ENCODE results near the gene ADCY1. TPM values are rescaled to one million over a fixed set of nuclear protein-coding genes. Genes with fewer than 3 reads are reported as not detected.

Gene ADCY1
- polyA plus RNA-seq, 1 experiment, result 0.15 TPM

- no peak for DNase-seq (ENCODE audit: low read depth, low spot score)
- Histone ChIP-seq H3K4me3 (ENCODE audit: low read depth, low read length) (no peak overlapping the region), H3K9me3 (ENCODE audit: control insufficient read depth, insufficient read depth, low read length) (no peaks in the 10 kb centered on the region; the same call in 1 of the 2 replicates), H3K27ac (ENCODE audit: low read depth, low read length) (no peak overlapping the region), H3K27me3 (ENCODE audit: control insufficient read depth, insufficient read depth, low read length) (peaks cover 65% of the 10 kb centered on the region)
- ChIA-PET CTCF (no interaction called here), POLR2A (no interaction called here)
- TF ChIP-seq, protein P1, sequence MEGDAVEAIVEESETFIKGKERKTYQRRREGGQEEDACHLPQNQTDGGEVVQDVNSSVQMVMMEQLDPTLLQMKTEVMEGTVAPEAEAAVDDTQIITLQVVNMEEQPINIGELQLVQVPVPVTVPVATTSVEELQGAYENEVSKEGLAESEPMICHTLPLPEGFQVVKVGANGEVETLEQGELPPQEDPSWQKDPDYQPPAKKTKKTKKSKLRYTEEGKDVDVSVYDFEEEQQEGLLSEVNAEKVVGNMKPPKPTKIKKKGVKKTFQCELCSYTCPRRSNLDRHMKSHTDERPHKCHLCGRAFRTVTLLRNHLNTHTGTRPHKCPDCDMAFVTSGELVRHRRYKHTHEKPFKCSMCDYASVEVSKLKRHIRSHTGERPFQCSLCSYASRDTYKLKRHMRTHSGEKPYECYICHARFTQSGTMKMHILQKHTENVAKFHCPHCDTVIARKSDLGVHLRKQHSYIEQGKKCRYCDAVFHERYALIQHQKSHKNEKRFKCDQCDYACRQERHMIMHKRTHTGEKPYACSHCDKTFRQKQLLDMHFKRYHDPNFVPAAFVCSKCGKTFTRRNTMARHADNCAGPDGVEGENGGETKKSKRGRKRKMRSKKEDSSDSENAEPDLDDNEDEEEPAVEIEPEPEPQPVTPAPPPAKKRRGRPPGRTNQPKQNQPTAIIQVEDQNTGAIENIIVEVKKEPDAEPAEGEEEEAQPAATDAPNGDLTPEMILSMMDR (IDR thresholded peaks at IDR 0.05; ENCODE audit: low read depth, low read length), result no peak
Measured at GRCh38 chr7:45573204-45573603, 964 bp upstream of the ADCY1 start.

DNA sequence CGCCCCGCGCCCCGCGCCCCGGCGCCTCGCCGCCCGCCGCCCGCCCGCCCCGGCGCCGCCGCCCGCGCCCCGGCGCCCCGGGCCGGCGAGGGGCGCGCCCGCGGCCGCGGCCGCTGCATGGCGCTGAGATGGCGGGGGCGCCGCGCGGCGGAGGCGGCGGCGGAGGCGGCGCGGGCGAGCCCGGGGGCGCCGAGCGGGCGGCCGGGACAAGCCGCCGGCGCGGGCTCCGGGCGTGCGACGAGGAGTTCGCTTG is 174 bp downstream of the ADCY1 start:
- TF ChIP-seq, protein P1 (IDR thresholded peaks at IDR 0.05; ENCODE audit: low read depth, low read length), result no peak
- Histone ChIP-seq H3K27ac (ENCODE audit: low read depth, low read length) (no peak overlapping the region), H3K9me3 (ENCODE audit: control insufficient read depth, insufficient read depth, low read length) (no peaks in the 10 kb centered on the region; the same call in 1 of the 2 replicates), H3K4me3 (ENCODE audit: low read depth, low read length) (peak overlapping the region; percentile 51; the same call in 1 of the 2 replicates), H3K27me3 (ENCODE audit: control insufficient read depth, insufficient read depth, low read length) (peaks cover 67% of the 10 kb centered on the region)
- POLR2A ChIA-PET, result no interaction called here
- CTCF ChIA-PET, result no interaction called here
- no peak for DNase-seq (ENCODE audit: low read depth, low spot score)

- ChIA-PET POLR2A (no interaction called here), CTCF (no interaction called here)
- Histone ChIP-seq H3K27ac (ENCODE audit: low read depth, low read length) (no peak overlapping the region), H3K9me3 (ENCODE audit: control insufficient read depth, insufficient read depth, low read length) (no peaks in the 10 kb centered on the region; the same call in 1 of the 2 replicates), H3K27me3 (ENCODE audit: control insufficient read depth, insufficient read depth, low read length) (peaks cover 68% of the 10 kb centered on the region), H3K4me3 (ENCODE audit: low read depth, low read length) (peak overlapping the region; percentile 51)
- DNase-seq (ENCODE audit: low read depth, low spot score), result no peak
- TF ChIP-seq, protein P1 (IDR thresholded peaks at IDR 0.05; ENCODE audit: low read depth, low read length), result no peak; the same call in 1 of the 2 replicates
Measured at GRCh38 chr7:45574669-45575500, 717 bp downstream of the ADCY1 start.

DNA sequence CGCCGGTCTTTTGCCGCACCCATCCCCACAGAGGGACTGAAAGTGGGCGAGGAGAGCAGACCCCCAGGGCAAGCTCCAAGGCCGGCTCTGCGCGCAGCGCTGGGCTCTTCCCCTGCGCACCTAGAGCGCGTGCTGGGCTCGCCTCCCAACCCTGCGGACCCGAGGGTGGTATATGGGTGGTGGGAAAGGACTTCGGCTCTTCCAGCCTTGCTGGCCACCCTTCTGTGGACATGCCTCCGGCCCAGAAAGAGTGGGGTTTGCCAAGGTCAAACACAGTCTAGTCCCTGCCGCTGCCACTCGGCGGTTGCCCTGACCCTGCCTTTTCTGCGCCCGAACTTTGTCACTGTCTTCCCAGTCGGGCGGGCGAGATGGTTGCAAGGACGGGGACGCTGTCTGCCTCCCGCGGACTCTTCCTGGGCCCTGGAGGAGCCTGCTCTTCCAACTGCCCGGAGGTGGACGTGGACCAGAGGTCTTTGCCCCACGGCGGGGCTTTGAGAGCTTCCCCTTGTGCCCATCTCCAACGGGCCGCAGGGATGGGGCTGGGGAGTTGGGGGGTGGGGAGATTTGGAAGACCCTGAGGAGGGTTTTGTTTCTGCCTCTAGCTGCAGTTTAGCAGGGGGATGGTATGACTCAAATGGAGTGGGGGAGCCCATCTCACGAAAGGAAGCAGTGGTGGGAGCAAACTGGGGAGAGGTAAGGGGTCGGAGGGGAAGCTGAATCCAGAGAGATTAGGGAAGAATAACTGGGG is 1.5 kb downstream of the ADCY1 start:
- no peaks in the 10 kb centered on the region; the same call in 1 of the 2 replicates for H3K9me3 ChIP-seq (ENCODE audit: control insufficient read depth, insufficient read depth, low read length)
- DNase-seq (ENCODE audit: low read depth, low spot score), result no peak
- H3K4me3 ChIP-seq (ENCODE audit: low read depth, low read length), result no peak overlapping the region
- ChIA-PET POLR2A (no interaction called here), CTCF (no interaction called here)
- no peak overlapping the region for H3K27ac ChIP-seq (ENCODE audit: low read depth, low read length)
- H3K27me3 ChIP-seq (ENCODE audit: control insufficient read depth, insufficient read depth, low read length), result peaks cover 62% of the 10 kb centered on the region
- TF ChIP-seq, protein P1 (IDR thresholded peaks at IDR 0.05; ENCODE audit: low read depth, low read length), result no peak

All from AG04450 (cell line).